IMR-90 (cell line): ENCODE measurements around the gene PRAMEF6. TPM values are rescaled to one million over a fixed set of nuclear protein-coding genes. Genes with fewer than 3 reads are reported as not detected.
"Not testable (repeated sequence)": the region's sequence is repeated elsewhere in the genome, so short reads cannot be mapped to it uniquely, and the experiment has no call there.

ENCODE experiments used
- ATAC-seq: fragments of 200-7000 bp; cut with Tn5 transposase; 2 replicates; pipeline ENCODE4 v1.9.1; 2020; ENCODE audit warnings: low read depth, mild to moderate bottlenecking, moderate library complexity
- BruUV-seq: library from RNA; stranded (reverse); fragments of 400-500 nt; replicated peaks from 2 replicates; lab custom pipeline; 2021; lab: Mats Ljungman, UMichigan
- CTCF ChIA-PET: fragments of 300-600 bp; formaldehyde crosslinking; extraction: SDS; loops from one replicate; lab custom pipeline; 2021; ENCODE audit warnings: antibody characterized with exemption; lab: Yijun Ruan, JAX
- POLR2A ChIA-PET: fragments of 300-600 bp; sonication (Branson Sonifier 250); formaldehyde crosslinking; loops from one replicate; lab custom pipeline; 2022; ENCODE audit warnings: antibody characterized with exemption; ENCODE audit not compliant: unreplicated experiment; lab: Charles Lee
- DNase-seq: peaks from one replicate; pipeline ENCODE4 v3.0.0; 2013
- H2AFZ ChIP-seq: replicated peaks from 2 replicates; pipeline ENCODE3; 2013; ENCODE audit warnings: low read length, mild to moderate bottlenecking; ENCODE audit not compliant: poor library complexity
- H2AK5ac ChIP-seq: 2 replicates; pipeline ENCODE4 v1.6.1; 2013; ENCODE audit warnings: low read depth, low read length, inconsistent platforms
- H2AK9ac ChIP-seq: replicated peaks from 2 replicates; pipeline ENCODE3; 2013; ENCODE audit warnings: mild to moderate bottlenecking, low read depth, low read length, moderate library complexity; ENCODE audit not compliant: poor library complexity
- H2BK120ac ChIP-seq: 2 replicates; pipeline ENCODE4 v1.6.1; 2013; ENCODE audit warnings: low read depth, low read length, inconsistent platforms
- H2BK15ac ChIP-seq: 3 replicates; pipeline ENCODE4 v1.6.1; 2013; ENCODE audit warnings: low read depth, low read length, inconsistent platforms
- H2BK20ac ChIP-seq: 2 replicates; pipeline ENCODE4 v1.6.1; 2013; ENCODE audit warnings: low read depth, mild to moderate bottlenecking, inconsistent platforms, low read length, moderate library complexity
- H2BK5ac ChIP-seq: 2 replicates; pipeline ENCODE4 v1.6.1; 2013; ENCODE audit warnings: mild to moderate bottlenecking, low read depth, low read length, inconsistent platforms; ENCODE audit not compliant: poor library complexity, severe bottlenecking
- H3K14ac ChIP-seq: replicated peaks from 2 replicates; pipeline ENCODE4 v1.6.1; 2013; ENCODE audit warnings: low read depth, low read length, inconsistent platforms
- H3K18ac ChIP-seq: 2 replicates; pipeline ENCODE4 v1.6.1; 2013; ENCODE audit warnings: low read depth, low read length, control low read depth
- H3K23ac ChIP-seq: 2 replicates; pipeline ENCODE4 v1.6.1; 2013; ENCODE audit warnings: low read depth, low read length, inconsistent platforms
- H3K27ac ChIP-seq: 2 replicates; pipeline ENCODE4 v1.5.1; 2013; ENCODE audit warnings: mild to moderate bottlenecking, control low read depth, low read length; ENCODE audit not compliant: insufficient read depth
- H3K27me3 ChIP-seq: 2 replicates; pipeline ENCODE4 v1.6.1; 2013; ENCODE audit warnings: low read length; ENCODE audit not compliant: control insufficient read depth, insufficient read depth
- H3K36me3 ChIP-seq: 2 replicates; pipeline ENCODE4 v1.6.1; 2013; ENCODE audit warnings: low read length, mixed read lengths; ENCODE audit not compliant: control insufficient read depth, insufficient read depth
- H3K4ac ChIP-seq: 2 replicates; pipeline ENCODE4 v1.6.1; 2013; ENCODE audit warnings: low read depth, low read length, inconsistent platforms
- H3K4me1 ChIP-seq: 2 replicates; pipeline ENCODE4 v1.6.1; 2013; ENCODE audit warnings: low read length, mixed read lengths; ENCODE audit not compliant: control insufficient read depth, insufficient read depth
- H3K4me2 ChIP-seq: 2 replicates; pipeline ENCODE4 v1.6.1; 2013; ENCODE audit warnings: low read depth, mild to moderate bottlenecking, control low read depth, low read length, moderate library complexity
- H3K4me3 ChIP-seq: 2 replicates; pipeline ENCODE4 v1.5.1; 2013; ENCODE audit warnings: low read depth, mild to moderate bottlenecking, control low read depth, low read length, moderate library complexity; ENCODE audit not compliant: insufficient read depth
- H3K56ac ChIP-seq: 2 replicates; pipeline ENCODE4 v1.6.1; 2013; ENCODE audit warnings: low read length, inconsistent platforms; ENCODE audit not compliant: insufficient read depth; ENCODE audit errors: extremely low read depth
- H3K79me1 ChIP-seq, 2 experiments: 2 replicates each; pipeline ENCODE4 v1.6.1; 2013; ENCODE audit warnings: low read length in 2 of 2, inconsistent platforms in 1 of 2, low read depth in 1 of 2
- H3K9ac ChIP-seq: 2 replicates; pipeline ENCODE4 v1.6.1; 2013; ENCODE audit warnings: low read depth, low read length, control low read depth
- H3K9me1 ChIP-seq: 2 replicates; pipeline ENCODE4 v1.6.1; 2013; ENCODE audit warnings: low read length, inconsistent platforms; ENCODE audit not compliant: insufficient read depth
- H3K9me3 ChIP-seq: 2 replicates; pipeline ENCODE4 v1.6.1; 2013; ENCODE audit warnings: low read length; ENCODE audit not compliant: control insufficient read depth, insufficient read depth
- H4K20me1 ChIP-seq: 2 replicates; pipeline ENCODE4 v1.6.1; 2013; ENCODE audit warnings: low read length, inconsistent platforms; ENCODE audit not compliant: insufficient read depth
- H4K5ac ChIP-seq: 2 replicates; pipeline ENCODE4 v1.6.1; 2013; ENCODE audit warnings: mild to moderate bottlenecking, low read depth, low read length, control low read depth
- H4K8ac ChIP-seq, 2 experiments: 2 replicates each; pipeline ENCODE4 v1.6.1; 2013; ENCODE audit warnings: low read depth in 2 of 2, low read length in 2 of 2, control low read depth in 1 of 2, inconsistent platforms in 1 of 2
- H4K91ac ChIP-seq: 2 replicates; pipeline ENCODE4 v1.6.1; 2013; ENCODE audit warnings: low read depth, low read length, inconsistent platforms; ENCODE audit not compliant: insufficient read depth
- WGBS, 2 experiments: methylation state at CpG; one replicate each; pipeline versions ENCODE4 v1.1.5 to v1.1.7; 2013; ENCODE audit warnings: missing lambda C conversion rate in 2 of 2; ENCODE audit not compliant: insufficient read length in 1 of 2; ENCODE audit errors: extremely low coverage in 2 of 2; 5-methylcytosine and 5-hydroxymethylcytosine counted together
- dilution Hi-C: fragments of 300-500 bp; cut with HindIII; formaldehyde crosslinking; loops from one replicate; pipeline ENCODE4 v1.14.3; 2018; ENCODE audit warnings: low sequenced_read_pairs; ENCODE audit not compliant: unreplicated experiment
- in situ Hi-C: fragments of 300-500 bp; cut with MboI; formaldehyde crosslinking; loops from 3 replicates; pipeline ENCODE4 v1.14.3; 2019; ENCODE audit warnings: low sequenced_read_pairs, inconsistent platforms, mixed read lengths
- intact Hi-C: fragments of 100-400 bp; cut with micrococcal nuclease; formaldehyde crosslinking; loops from 2 replicates; pipeline ENCODE4 v1.10.0; 2022
- polyA plus RNA-seq, 3 experiments: library from polyadenylated mRNA; depleted of rRNA; stranded (reverse); fragments of >200 nt; gene quantifications; 2 replicates each; pipeline ENCODE4 v1.2.3, GENCODE V29; 2012; ENCODE audit warnings: low replicate concordance in 1 of 3
- total RNA-seq: library from RNA; depleted of rRNA; stranded (reverse); fragments of >200 nt; gene quantifications from 2 replicates; pipeline ENCODE4 v1.2.3, GENCODE V29; 2012

Gene PRAMEF6
- total and polyA plus RNA-seq, 2 of the 4 experiments (the other 2 are of a cell fraction), result not detected

GRCh38 chr1:12921749-12922148 lies 25.6 kb downstream of the PRAMEF6 start:
- H2AK9ac ChIP-seq, H2BK120ac ChIP-seq, dilution Hi-C loops, BruUV-seq, H4K5ac ChIP-seq, DNase-seq, H3K4me3 ChIP-seq, H3K23ac ChIP-seq, H3K56ac ChIP-seq, H3K4ac ChIP-seq, H3K79me1 ChIP-seq, H3K9ac ChIP-seq, H3K4me1 ChIP-seq, POLR2A ChIA-PET, in situ Hi-C loops, H2BK20ac ChIP-seq, H3K9me1 ChIP-seq, H4K91ac ChIP-seq, H3K27ac ChIP-seq, intact Hi-C loops, H4K8ac ChIP-seq, H4K20me1 ChIP-seq, H3K4me2 ChIP-seq, H2BK15ac ChIP-seq, H3K27me3 ChIP-seq, H2BK5ac ChIP-seq, H3K36me3 ChIP-seq, CTCF ChIA-PET, H3K18ac ChIP-seq, ATAC-seq, H3K9me3 ChIP-seq, H2AK5ac ChIP-seq, H3K14ac ChIP-seq, H2AFZ ChIP-seq: not testable (repeated sequence)
- WGBS, 2 experiments, result no CpG with 5 or more reads among the region's 2 CpGs

GRCh38 chr1:12916310-12916709 lies 31.1 kb downstream of the PRAMEF6 start, which contains the start of gene PRAMEF7:
Gene PRAMEF7, plus strand, starts transcription at chr1:12916610. Its CDS starts 1,083 bp downstream, at chr1:12917693.
- H2BK15ac ChIP-seq, H3K14ac ChIP-seq, CTCF ChIA-PET, H3K9me3 ChIP-seq, H2AFZ ChIP-seq, H2BK20ac ChIP-seq, H3K18ac ChIP-seq, H3K56ac ChIP-seq, H2AK5ac ChIP-seq, H3K27me3 ChIP-seq, H3K4me3 ChIP-seq, H4K91ac ChIP-seq, H3K23ac ChIP-seq, H3K27ac ChIP-seq, BruUV-seq, intact Hi-C loops, H3K4ac ChIP-seq, H3K4me2 ChIP-seq, H3K4me1 ChIP-seq, H3K9me1 ChIP-seq, H3K36me3 ChIP-seq, DNase-seq, H2BK120ac ChIP-seq, dilution Hi-C loops, H3K79me1 ChIP-seq, H2BK5ac ChIP-seq, H4K5ac ChIP-seq, ATAC-seq, in situ Hi-C loops, POLR2A ChIA-PET, H4K8ac ChIP-seq, H2AK9ac ChIP-seq, H3K9ac ChIP-seq, H4K20me1 ChIP-seq: not testable (repeated sequence)
- no CpG with 5 or more reads among the region's 1 CpG for WGBS, 2 experiments
